ENCODE data around the gene RNASE11. TPM values are rescaled to one million over a fixed set of nuclear protein-coding genes. Genes with fewer than 3 reads are reported as not detected.

Gene RNASE11
- total RNA-seq, 1 experiment from 2014 or later = not detected

DNA sequence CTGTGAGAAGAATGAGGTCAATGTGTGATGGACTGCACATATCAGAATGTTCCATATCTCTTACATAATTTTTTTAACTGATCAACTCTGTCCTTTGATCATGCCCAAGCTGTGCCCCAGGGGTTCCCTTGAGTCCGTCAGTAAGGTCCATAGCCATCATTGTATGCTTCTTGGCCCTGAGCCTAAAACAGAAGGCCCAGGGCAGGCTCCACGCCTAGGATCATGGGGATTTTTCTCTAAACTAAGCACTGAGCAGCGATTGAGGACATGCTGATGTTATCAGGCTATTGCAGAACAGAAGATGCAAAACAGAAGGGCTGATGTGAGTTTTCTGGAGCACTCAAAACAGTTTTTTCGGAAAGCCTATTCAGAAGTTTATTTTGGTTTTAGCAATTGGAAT, 47.9 kb downstream of the RNASE11 start:
- Histone ChIP-seq H3K4ac (ENCODE audit: low read depth, low read length) (no peak overlapping the region), H3K4me2 (ENCODE audit: insufficient read depth, insufficient read length, low read length) (no peak overlapping the region), H3K27me3 (ENCODE audit: insufficient read depth, low read length) (no peaks in the 10 kb centered on the region), H3K23me2 (ENCODE audit: insufficient read length, low read depth, low read length, poor library complexity, severe bottlenecking) (no peaks in the 10 kb centered on the region), H4K20me1 (ENCODE audit: control insufficient read depth, insufficient read depth, insufficient read length) (no peaks in the 10 kb centered on the region), H2BK120ac (ENCODE audit: low read depth, low read length, poor library complexity, severe bottlenecking) (no peak overlapping the region), H3K14ac (ENCODE audit: insufficient read depth, low read length) (no peak overlapping the region), H3K23ac (ENCODE audit: insufficient read length, low read depth, low read length) (no peak overlapping the region), H2AFZ (ENCODE audit: low read length) (no peak overlapping the region), H3K9ac (ENCODE audit: extremely low read depth, insufficient read length, low read length) (no peak overlapping the region), H3K79me2 (ENCODE audit: insufficient read depth, low read length) (no peaks in the 10 kb centered on the region), H2AK5ac (ENCODE audit: insufficient read length, low read length) (no peak overlapping the region), H3K4me1 (ENCODE audit: insufficient read depth, low read length) (no peaks in the 10 kb centered on the region), H2BK20ac (ENCODE audit: low read depth, low read length, poor library complexity, severe bottlenecking) (no peak overlapping the region), H3K27ac (ENCODE audit: insufficient read length, low read depth, low read length) (no peak overlapping the region), H3K79me1 (ENCODE audit: insufficient read depth, low read depth, low read length, poor library complexity, severe bottlenecking) (no peaks in the 10 kb centered on the region), H2BK5ac (ENCODE audit: insufficient read length, low read length) (no peak overlapping the region), H3K56ac (ENCODE audit: insufficient read length, low read depth, low read length) (no peak overlapping the region), H2BK15ac (ENCODE audit: low read depth, low read length) (no peak overlapping the region), H4K8ac (replicated peaks; ENCODE audit: insufficient read length, low read depth, low read length) (no peak overlapping the region), H3K18ac (ENCODE audit: insufficient read length, low read depth, low read length) (no peak overlapping the region), H4K91ac (ENCODE audit: insufficient read length, low read depth, low read length) (no peak overlapping the region), H3T11ph (ENCODE audit: low read length) (no peak overlapping the region), H2BK12ac (ENCODE audit: insufficient read length, low read depth, low read length) (no peak overlapping the region), H4K5ac (ENCODE audit: insufficient read length, low read depth, low read length) (no peak overlapping the region), H3K9me3 (ENCODE audit: control insufficient read depth, low read depth, low read length) (no peaks in the 10 kb centered on the region)
- Mint-ChIP-seq H3K27ac (no peak overlapping the region), H3K4me1 (no peaks in the 10 kb centered on the region), H3K27me3 (ENCODE audit: low read depth) (no peaks in the 10 kb centered on the region), H3K9me3 (no peaks in the 10 kb centered on the region; a peak in 1 of 5 replicates), H3K4me3 (no peak overlapping the region), H3K36me3 (ENCODE audit: insufficient read depth in 1 of 3, low read depth in 3 of 3) (no peaks in the 10 kb centered on the region)
- DNase-seq = no peak
- WGBS (ENCODE audit: extremely low coverage, insufficient read length, low lambda C conversion rate) = no CpG with 5 or more reads among the region's 4 CpGs
- TF ChIP-seq, protein P1, sequence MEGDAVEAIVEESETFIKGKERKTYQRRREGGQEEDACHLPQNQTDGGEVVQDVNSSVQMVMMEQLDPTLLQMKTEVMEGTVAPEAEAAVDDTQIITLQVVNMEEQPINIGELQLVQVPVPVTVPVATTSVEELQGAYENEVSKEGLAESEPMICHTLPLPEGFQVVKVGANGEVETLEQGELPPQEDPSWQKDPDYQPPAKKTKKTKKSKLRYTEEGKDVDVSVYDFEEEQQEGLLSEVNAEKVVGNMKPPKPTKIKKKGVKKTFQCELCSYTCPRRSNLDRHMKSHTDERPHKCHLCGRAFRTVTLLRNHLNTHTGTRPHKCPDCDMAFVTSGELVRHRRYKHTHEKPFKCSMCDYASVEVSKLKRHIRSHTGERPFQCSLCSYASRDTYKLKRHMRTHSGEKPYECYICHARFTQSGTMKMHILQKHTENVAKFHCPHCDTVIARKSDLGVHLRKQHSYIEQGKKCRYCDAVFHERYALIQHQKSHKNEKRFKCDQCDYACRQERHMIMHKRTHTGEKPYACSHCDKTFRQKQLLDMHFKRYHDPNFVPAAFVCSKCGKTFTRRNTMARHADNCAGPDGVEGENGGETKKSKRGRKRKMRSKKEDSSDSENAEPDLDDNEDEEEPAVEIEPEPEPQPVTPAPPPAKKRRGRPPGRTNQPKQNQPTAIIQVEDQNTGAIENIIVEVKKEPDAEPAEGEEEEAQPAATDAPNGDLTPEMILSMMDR (conservative IDR thresholded peaks at IDR 0.05) = no peak

Other genes starting within 250 kb of the RNASE11 start
- 25.2 and 25.4 TPM in 2 replicates for gene PARP2, start 244.4 kb downstream of the RNASE11 start, total RNA-seq (2021)
- 14.5 and 15.8 TPM in 2 replicates for gene TEP1, start 174.5 kb downstream of the RNASE11 start, total RNA-seq (2021)
- 0.04 TPM in 2 replicates for gene KLHL33, start 151.8 kb downstream of the RNASE11 start, total RNA-seq (2021)
- gene OSGEP, start 133.2 kb downstream of the RNASE11 start, total RNA-seq (2021) = 46.7 and 50.8 TPM in 2 replicates
- 340 and 348 TPM in 2 replicates for gene APEX1, start 132.8 kb downstream of the RNASE11 start, total RNA-seq (2021)
- gene PIP4P1, start 126.6 kb downstream of the RNASE11 start, total RNA-seq (2021) = 38.5 and 41.6 TPM in 2 replicates
- 83.9 and 87.5 TPM in 2 replicates for gene PNP, start 118.6 kb downstream of the RNASE11 start, total RNA-seq (2021)
- 0.81 and 0.96 TPM in 2 replicates for gene RNASE10, start 82.5 kb downstream of the RNASE11 start, total RNA-seq (2021)
- not detected in 2 replicates for gene RNASE9, start 27.0 kb downstream of the RNASE11 start, total RNA-seq (2021)
- gene RNASE12, start 3.4 kb upstream of the RNASE11 start, total RNA-seq (2021) = not detected in 2 replicates
- gene OR6S1, start 53.7 kb upstream of the RNASE11 start, total RNA-seq (2021) = not detected in 2 replicates
- not detected in 2 replicates for gene RNASE4, start 96.6 kb upstream of the RNASE11 start, total RNA-seq (2021)
- 3.2 and 3.8 TPM in 2 replicates for gene ANG, start 100.8 kb upstream of the RNASE11 start, total RNA-seq (2021)
- gene EDDM3A, start 157.9 kb upstream of the RNASE11 start, total RNA-seq (2021) = not detected in 2 replicates
- not detected in 2 replicates for gene EDDM3B, start 180.4 kb upstream of the RNASE11 start, total RNA-seq (2021)
- gene RNASE6, start 193.3 kb upstream of the RNASE11 start, total RNA-seq (2021) = not detected in 2 replicates
- gene RNASE1, start 214.8 kb upstream of the RNASE11 start, total RNA-seq (2021) = 1.2 and 1.6 TPM in 2 replicates